AG10803 (cell line): Measurements from ENCODE around the gene DMRT1.

Experiments used
- DNase-seq: peaks from one replicate; pipeline ENCODE4 v3.0.0; 2010; ENCODE audit warnings: low read depth
- H3K4me3 ChIP-seq: 2 replicates; pipeline ENCODE4 v1.5.1; 2011; ENCODE audit warnings: mild to moderate bottlenecking, low read length, control low read depth
- CTCF ChIP-seq: conservative IDR thresholded peaks from 2 replicates; pipeline ENCODE4 v1.5.1; 2011; ENCODE audit warnings: mild to moderate bottlenecking, low read length, control low read depth, inconsistent platforms

DMRT1 gene

DNA sequence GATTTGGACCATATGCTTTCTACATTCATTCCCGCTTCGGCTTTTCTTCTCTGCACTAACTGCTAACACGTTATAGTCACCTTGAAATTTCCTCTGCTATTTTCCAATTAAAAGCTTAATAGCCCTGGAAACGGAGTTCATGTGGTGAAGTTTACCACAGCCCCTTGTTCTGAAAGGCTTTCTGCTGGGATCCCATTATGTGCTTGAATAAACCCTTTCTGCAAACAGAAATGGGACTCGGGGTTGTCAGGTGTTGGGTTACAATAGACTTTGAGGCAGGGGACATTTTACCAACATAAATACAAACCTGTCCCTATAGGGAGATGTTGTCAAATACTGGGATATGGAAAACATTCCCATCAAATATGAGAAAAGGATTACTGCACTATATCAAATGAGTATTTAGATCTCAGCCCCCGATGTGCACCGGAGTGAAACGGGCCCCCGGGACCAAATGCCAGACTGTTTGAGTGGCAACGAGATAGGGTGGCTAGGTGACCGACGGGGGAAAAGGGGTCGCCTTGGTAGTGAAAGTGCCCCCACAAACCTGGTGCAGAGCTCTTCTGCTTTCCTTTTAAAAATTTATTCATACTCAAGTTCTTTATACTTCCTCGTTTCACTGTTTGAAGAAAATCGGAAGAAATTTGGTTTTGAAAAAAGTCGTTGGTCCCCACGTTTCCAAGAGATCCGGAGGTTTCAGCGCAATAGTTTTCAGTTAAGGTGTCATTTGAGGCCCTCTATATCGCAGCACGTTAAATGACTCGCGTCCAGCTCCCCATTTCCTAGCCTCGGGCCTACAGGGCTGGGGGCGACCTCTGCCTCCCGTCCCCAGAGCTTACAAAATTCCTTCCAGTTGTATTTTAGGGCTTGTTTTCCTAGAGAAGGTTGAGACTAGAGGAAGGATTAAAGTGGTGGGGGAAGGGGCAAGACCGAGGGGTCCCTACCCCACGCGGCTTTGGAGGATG is 132.8 kb downstream of the DMRT1 start:
- no peak for DNase-seq
- H3K4me3 ChIP-seq, result no peak overlapping the region
- no peak for TF ChIP-seq CTCF

DNA sequence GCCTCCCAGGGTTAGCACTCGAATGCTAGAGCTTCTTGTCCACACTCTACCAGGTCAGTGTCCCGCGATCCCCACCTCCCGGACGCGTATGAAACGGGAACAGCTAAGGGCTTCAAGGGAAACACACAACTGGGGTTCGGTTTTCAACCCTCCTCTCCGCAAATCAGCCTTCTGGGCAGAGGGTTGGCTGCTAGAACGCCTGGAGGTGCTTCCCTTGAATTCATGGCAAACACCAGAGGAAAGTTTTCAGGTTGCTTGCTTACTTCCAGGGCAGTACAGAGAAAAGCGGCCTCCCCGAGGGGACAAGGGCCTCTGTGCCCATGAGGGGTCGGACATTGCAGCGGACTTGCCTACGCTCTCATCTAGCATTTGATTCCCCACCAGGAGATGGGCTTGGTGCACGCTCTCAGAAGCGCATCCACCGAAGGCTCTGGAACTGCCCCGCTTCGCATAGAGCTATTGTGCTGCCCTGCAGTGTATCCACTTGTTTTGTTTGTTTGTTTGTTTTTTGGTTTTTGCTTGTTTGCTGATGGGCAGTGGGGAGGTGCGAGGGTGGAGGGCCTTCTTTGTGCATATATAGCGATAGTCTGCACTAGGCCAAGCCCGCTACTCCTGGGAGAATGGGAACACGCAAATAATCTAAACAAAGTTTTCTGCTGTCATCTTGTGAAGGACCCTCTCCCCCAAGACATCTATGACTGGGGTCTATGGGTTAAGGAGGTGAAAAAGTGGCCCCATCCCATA is 133.7 kb downstream of the DMRT1 start:
- no peak for TF ChIP-seq CTCF
- no peak overlapping the region for H3K4me3 ChIP-seq

GRCh38 chr9:975740-976257 is 134.3 kb downstream of the DMRT1 start:
- no peak overlapping the region for H3K4me3 ChIP-seq
- no peak for DNase-seq
- no peak for TF ChIP-seq CTCF

More for the DNA sequence above, 133.7 kb downstream of the DMRT1 start:
- DNase-seq, result no peak

DNA sequence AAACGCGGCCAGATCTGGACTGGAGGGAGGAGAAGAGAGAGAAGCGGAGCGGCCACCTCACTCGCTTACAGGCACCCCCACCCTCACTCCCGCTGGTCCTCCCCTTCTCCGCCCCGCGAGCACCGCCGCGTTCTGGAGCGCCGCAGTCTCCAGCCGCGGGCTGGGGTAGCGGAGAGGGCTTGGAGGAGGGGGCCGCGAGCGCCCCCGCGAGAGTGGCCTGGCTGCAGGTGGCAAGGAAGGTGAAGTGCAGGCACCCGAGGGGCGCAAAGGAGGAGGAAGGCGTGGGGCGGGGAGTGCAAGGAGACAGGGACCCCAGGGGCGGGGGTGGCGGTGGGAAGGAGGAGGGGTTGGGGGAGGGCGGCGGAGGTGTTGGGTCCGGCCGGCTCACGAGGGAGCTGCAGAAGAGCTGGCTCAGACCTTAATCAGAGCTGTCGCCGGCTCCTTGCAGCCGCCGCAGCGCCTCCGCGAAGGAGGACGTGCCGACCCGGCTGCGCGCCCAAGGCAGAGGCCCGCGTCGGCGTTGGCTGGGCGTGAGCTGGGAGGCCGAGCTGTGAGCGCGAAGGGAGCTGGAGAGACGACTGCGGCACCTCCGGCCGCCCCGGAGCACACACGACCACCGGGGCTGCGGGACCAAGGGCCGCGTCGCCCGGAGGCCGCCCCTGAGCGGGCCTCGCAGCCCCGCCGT is 134.9 kb downstream of the DMRT1 start, which contains the start of gene DMRT3:
Gene DMRT3 (plus strand): TSS at position 398 of the 685 bp plus-strand sequence. CDS start 347 bp downstream, outside the sequence.
- TF ChIP-seq CTCF, result no peak
- DNase-seq, result no peak
- no peak within 1 kb of the TSS for H3K4me3 ChIP-seq

GRCh38 chr9:976943-977837 is 135.7 kb downstream of the DMRT1 start:
- DNase-seq, result no peak
- no peak for TF ChIP-seq CTCF
- no peak overlapping the region for H3K4me3 ChIP-seq
